ENCODE measurements around the gene SDF2. TPM values are rescaled to one million over a fixed set of nuclear protein-coding genes. Genes with fewer than 3 reads are reported as not detected.

The SDF2 gene
- total RNA-seq, 2 donors from 2014 or later = 52.3 to 53.1 TPM

- Histone ChIP-seq H3K9me3 (no peaks in the 10 kb centered on the region), H3K36me3 (peaks cover 62% of the 10 kb centered on the region), H3K4me3 (no peak overlapping the region), H3K27ac (no peak overlapping the region), H3K4me1 (ENCODE audit: control insufficient read depth in 1 of 2, low read depth in 2 of 2) (no peaks in the 10 kb centered on the region), H3K27me3 (replicated peaks; ENCODE audit: insufficient read depth) (no peaks in the 10 kb centered on the region)
- DNase-seq (ENCODE audit: low spot score) (no peak), ATAC-seq (ENCODE audit: insufficient number of reproducible peaks, low FRiP score, low read depth) (no peak)
- no peak for TF ChIP-seq CTCF (IDR thresholded peaks at IDR 0.05)
Observed at GRCh38 chr17:28624148-28624547, 37.6 kb downstream of the SDF2 start.

- H3K4me3 ChIP-seq = no peak overlapping the region
- peaks cover 65% of the 10 kb centered on the region for H3K36me3 ChIP-seq
- no peaks in the 10 kb centered on the region for H3K4me1 ChIP-seq (ENCODE audit: control insufficient read depth in 1 of 2, low read depth in 2 of 2)
- ATAC-seq (ENCODE audit: insufficient number of reproducible peaks, low FRiP score, low read depth) (no peak), DNase-seq (ENCODE audit: low spot score) (no peak)
- no peak for TF ChIP-seq CTCF (IDR thresholded peaks at IDR 0.05)
- H3K27ac ChIP-seq = no peak overlapping the region
- no peaks in the 10 kb centered on the region for H3K9me3 ChIP-seq
- no peaks in the 10 kb centered on the region for H3K27me3 ChIP-seq (replicated peaks; ENCODE audit: insufficient read depth)
Observed at GRCh38 chr17:28623696-28624095, 38.0 kb downstream of the SDF2 start.

GRCh38 chr17:28622186-28622585 is 39.5 kb downstream of the SDF2 start:
- H3K27ac ChIP-seq = no peak overlapping the region
- no peak for ATAC-seq (ENCODE audit: insufficient number of reproducible peaks, low FRiP score, low read depth)
- no peaks in the 10 kb centered on the region for H3K9me3 ChIP-seq
- no peak overlapping the region for H3K4me3 ChIP-seq
- DNase-seq (ENCODE audit: low spot score) = no peak
- no peaks in the 10 kb centered on the region for H3K27me3 ChIP-seq (replicated peaks; ENCODE audit: insufficient read depth)
- no peaks in the 10 kb centered on the region for H3K4me1 ChIP-seq (ENCODE audit: control insufficient read depth in 1 of 2, low read depth in 2 of 2)
- no peak for TF ChIP-seq CTCF (IDR thresholded peaks at IDR 0.05)
- peaks cover 68% of the 10 kb centered on the region for H3K36me3 ChIP-seq

GRCh38 chr17:28620010-28620409 is 41.7 kb downstream of the SDF2 start:
- Histone ChIP-seq H3K4me3 (no peak overlapping the region), H3K9me3 (no peaks in the 10 kb centered on the region), H3K27me3 (replicated peaks; ENCODE audit: insufficient read depth) (no peaks in the 10 kb centered on the region), H3K27ac (no peak overlapping the region), H3K4me1 (ENCODE audit: control insufficient read depth in 1 of 2, low read depth in 2 of 2) (no peaks in the 10 kb centered on the region), H3K36me3 (peaks cover 78% of the 10 kb centered on the region)
- no peak for TF ChIP-seq CTCF (IDR thresholded peaks at IDR 0.05)
- DNase-seq (ENCODE audit: low spot score) (no peak), ATAC-seq (ENCODE audit: insufficient number of reproducible peaks, low FRiP score, low read depth) (no peak)

GRCh38 chr17:28618464-28618863 is 43.2 kb downstream of the SDF2 start:
- no peak for TF ChIP-seq CTCF (IDR thresholded peaks at IDR 0.05)
- no peaks in the 10 kb centered on the region for H3K4me1 ChIP-seq (ENCODE audit: control insufficient read depth in 1 of 2, low read depth in 2 of 2)
- ATAC-seq (ENCODE audit: insufficient number of reproducible peaks, low FRiP score, low read depth) (no peak), DNase-seq (ENCODE audit: low spot score) (no peak)
- H3K27me3 ChIP-seq (replicated peaks; ENCODE audit: insufficient read depth) = no peaks in the 10 kb centered on the region
- H3K4me3 ChIP-seq = no peak overlapping the region
- H3K27ac ChIP-seq = no peak overlapping the region
- H3K9me3 ChIP-seq = no peaks in the 10 kb centered on the region
- peaks cover 73% of the 10 kb centered on the region for H3K36me3 ChIP-seq

Data from thoracic aorta (tissue), 2 donors.